Measurements from ENCODE around the gene IL4I1.

Gene IL4I1

GRCh38 chr19:49894011-49894664 lies 2.5 kb downstream of the IL4I1 start:
- DNase-seq, result no peak

- DNase-seq, result no peak
Observed at GRCh38 chr19:49892716-49893115, 4.0 kb downstream of the IL4I1 start.

GRCh38 chr19:49891393-49891792 lies 5.3 kb downstream of the IL4I1 start:
- DNase-seq, result no peak

GRCh38 chr19:49890349-49891311 lies 6.1 kb downstream of the IL4I1 start:
- peak; percentile 86 for DNase-seq

- peak; percentile 85 for DNase-seq
Observed at GRCh38 chr19:49889687-49890348, 6.9 kb downstream of the IL4I1 start.

GRCh38 chr19:49889038-49889686 lies 7.5 kb downstream of the IL4I1 start:
- peak; percentile 36 for DNase-seq

- DNase-seq, result no peak
Observed at GRCh38 chr19:49888510-49888824, 8.2 kb downstream of the IL4I1 start.

GRCh38 chr19:49887665-49888509 lies 8.8 kb downstream of the IL4I1 start:
- peak; percentile 59 for DNase-seq

GRCh38 chr19:49887037-49887664 lies 9.5 kb downstream of the IL4I1 start:
- DNase-seq, result peak; percentile 48

- no peak for DNase-seq
Observed at GRCh38 chr19:49884760-49885159, 11.9 kb downstream of the IL4I1 start.

- DNase-seq, result no peak
Observed at GRCh38 chr19:49884109-49884508, 12.6 kb downstream of the IL4I1 start.

GRCh38 chr19:49883094-49883493 lies 13.6 kb downstream of the IL4I1 start:
- no peak for DNase-seq

- DNase-seq, result no peak
Observed at GRCh38 chr19:49882643-49883042, 14.0 kb downstream of the IL4I1 start.

- no peak for DNase-seq
Observed at GRCh38 chr19:49881672-49882394, 14.9 kb downstream of the IL4I1 start.

- no peak for DNase-seq
Observed at GRCh38 chr19:49881186-49881585, 15.5 kb downstream of the IL4I1 start.

- DNase-seq, result no peak
Observed at GRCh38 chr19:49880162-49880869, 16.4 kb downstream of the IL4I1 start.

GRCh38 chr19:49879243-49879963 lies 17.3 kb downstream of the IL4I1 start:
- DNase-seq, result no peak

- no peak for DNase-seq
Observed at GRCh38 chr19:49878744-49879070, 18.0 kb downstream of the IL4I1 start.

- peak; percentile 98 for DNase-seq
Observed at GRCh38 chr19:49877879-49878743, 18.6 kb downstream of the IL4I1 start.

All from NCI-H82 (cell line).